H1 (cell line): Measurements from ENCODE around the gene TIAM2. TPM values are rescaled to one million over a fixed set of nuclear protein-coding genes. Genes with fewer than 3 reads are reported as not detected.

Experiments
- CTCF ChIA-PET: fragments of 300-600 bp; sonication (Branson Sonifier 250); formaldehyde crosslinking; loops from one replicate; lab custom pipeline; 2021; ENCODE audit not compliant: partially characterized antibody; lab: Charles Lee
- POLR2A ChIA-PET: fragments of 300-600 bp; sonication (Branson Sonifier 250); formaldehyde crosslinking; loops from one replicate; lab custom pipeline; 2021; ENCODE audit warnings: inconsistent platforms; ENCODE audit not compliant: partially characterized antibody; lab: Charles Lee
- DNase-seq, 2 experiments: peaks; one replicate each; pipeline versions ENCODE4 v3.0.0 to v3.0.0-alpha.2; 2010 to 2022; ENCODE audit warnings: low spot score in 2 of 2, low read depth in 1 of 2, mixed read lengths in 1 of 2
- FAIRE-seq: peaks from 2 replicates; lab custom pipeline; 2011; peaks lifted over from hg19 to GRCh38; lab: Jason Lieb, UNC
- H2AFZ ChIP-seq: 2 replicates; pipeline ENCODE4 v1.8.1; 2012; ENCODE audit warnings: low read length, inconsistent platforms
- H2AK5ac ChIP-seq: 2 replicates; pipeline ENCODE4 v1.6.1; 2013; ENCODE audit warnings: low read depth, low read length
- H2BK120ac ChIP-seq: replicated peaks from 2 replicates; pipeline ENCODE3; 2013; ENCODE audit warnings: low read depth, low read length, inconsistent platforms
- H2BK12ac ChIP-seq: 2 replicates; pipeline ENCODE4 v1.6.1; 2013; ENCODE audit warnings: low read depth, low read length
- H2BK15ac ChIP-seq: 2 replicates; pipeline ENCODE4 v1.6.1; 2013; ENCODE audit warnings: low read length
- H2BK20ac ChIP-seq: 2 replicates; pipeline ENCODE4 v1.6.1; 2013; ENCODE audit warnings: low read length
- H2BK5ac ChIP-seq: 2 replicates; pipeline ENCODE4 v1.6.1; 2013; ENCODE audit warnings: low read depth, low read length
- H3K14ac ChIP-seq: 2 replicates; pipeline ENCODE4 v1.6.1; 2013; ENCODE audit warnings: inconsistent platforms; ENCODE audit not compliant: insufficient read length
- H3K18ac ChIP-seq: 2 replicates; pipeline ENCODE4 v1.6.1; 2013; ENCODE audit warnings: low read length; ENCODE audit errors: extremely low read depth
- H3K23ac ChIP-seq: 2 replicates; pipeline ENCODE4 v1.6.1; 2013; ENCODE audit warnings: inconsistent platforms; ENCODE audit not compliant: insufficient read length
- H3K23me2 ChIP-seq: 2 replicates; pipeline ENCODE4 v1.6.1; 2013; ENCODE audit warnings: low read depth, low read length
- H3K27ac ChIP-seq: 2 replicates; pipeline ENCODE4 v1.6.1; 2011; ENCODE audit warnings: low read depth, low read length, inconsistent platforms
- H3K27me3 ChIP-seq, 4 experiments: replicated peaks in 1 of 4; 1 replicate in 1 of 4; 2 replicates in 3 of 4; pipeline versions ENCODE4 v1.6.1 to v1.8.1; 2011 to 2013; ENCODE audit warnings: low read length in 3 of 4, mild to moderate bottlenecking in 3 of 4, inconsistent platforms in 2 of 4, mixed read lengths in 2 of 4, moderate library complexity in 1 of 4; ENCODE audit not compliant: control insufficient read depth in 3 of 4, insufficient read depth in 3 of 4; ENCODE audit errors: extremely low read depth in 1 of 4
- H3K36me3 ChIP-seq, 4 experiments: 2 replicates each; pipeline versions ENCODE4 v1.6.1 to v1.8.1; 2011 to 2013; ENCODE audit warnings: mild to moderate bottlenecking in 4 of 4, low read length in 3 of 4, moderate library complexity in 2 of 4, control low read depth in 1 of 4, inconsistent platforms in 1 of 4; ENCODE audit not compliant: insufficient read depth in 4 of 4, control insufficient read depth in 2 of 4
- H3K4ac ChIP-seq: replicated peaks from 2 replicates; pipeline ENCODE3; 2013; ENCODE audit warnings: low read length, low read depth, mixed read lengths, inconsistent platforms; ENCODE audit not compliant: insufficient read length
- H3K4me1 ChIP-seq, 4 experiments: replicated peaks in 1 of 4; 1 replicate in 1 of 4; 2 replicates in 3 of 4; pipeline versions ENCODE4 v1.6.1 to v1.8.1; 2011 to 2013; ENCODE audit warnings: low read length in 3 of 4, inconsistent platforms in 2 of 4, mixed read lengths in 1 of 4; ENCODE audit not compliant: insufficient read depth in 4 of 4, control insufficient read depth in 3 of 4
- H3K4me2 ChIP-seq, 2 experiments: 2 replicates each; pipeline versions ENCODE4 v1.6.1 to v1.8.1; 2011 to 2013; ENCODE audit warnings: low read depth in 2 of 2, low read length in 2 of 2, control low read depth in 1 of 2, inconsistent platforms in 1 of 2, mild to moderate bottlenecking in 1 of 2; ENCODE audit not compliant: insufficient read depth in 1 of 2
- H3K4me3 ChIP-seq, 4 experiments: fragments of 200-600, 300-600 bp in 1 of 4; sonication (generic), shearing (Covaris generic), sonication (Bioruptor Twin) in 1 of 4; 2 replicates each; pipeline versions ENCODE4 v1.5.1 to v1.8.1; 2011 to 2016; ENCODE audit warnings: low read length in 4 of 4, low read depth in 3 of 4, control low read depth in 2 of 4, inconsistent platforms in 2 of 4, mild to moderate bottlenecking in 2 of 4, mixed read lengths in 1 of 4, moderate library complexity in 1 of 4; ENCODE audit not compliant: insufficient read depth in 2 of 4; ENCODE audit errors: extremely low read depth in 1 of 4
- H3K56ac ChIP-seq: replicated peaks from 2 replicates; pipeline ENCODE3; 2013; ENCODE audit warnings: low read depth, mild to moderate bottlenecking, mixed read lengths, low read length, inconsistent platforms; ENCODE audit not compliant: insufficient read length
- H3K79me1 ChIP-seq: 2 replicates; pipeline ENCODE4 v1.6.1; 2013; ENCODE audit warnings: low read depth, low read length, control low read depth
- H3K79me2 ChIP-seq, 2 experiments: 2 replicates each; pipeline versions ENCODE4 v1.6.1 to v1.8.1; 2012 to 2013; ENCODE audit warnings: low read length in 2 of 2, mild to moderate bottlenecking in 2 of 2, inconsistent platforms in 1 of 2; ENCODE audit not compliant: insufficient read depth in 2 of 2, control insufficient read depth in 1 of 2
- H3K9ac ChIP-seq, 4 experiments: replicated peaks in 1 of 4; 1 replicate in 1 of 4; 2 replicates in 3 of 4; pipeline versions ENCODE4 v1.6.1 to v1.8.1; 2011 to 2013; ENCODE audit warnings: low read depth in 3 of 4, low read length in 3 of 4, control low read depth in 2 of 4, mild to moderate bottlenecking in 2 of 4, moderate library complexity in 2 of 4, inconsistent platforms in 1 of 4; ENCODE audit errors: extremely low read depth in 1 of 4
- H3K9me3 ChIP-seq, 2 experiments: 2 replicates each; pipeline versions ENCODE4 v1.6.1 to v1.8.1; 2012 to 2013; ENCODE audit warnings: mild to moderate bottlenecking in 2 of 2, moderate library complexity in 2 of 2, control low read depth in 1 of 2, inconsistent platforms in 1 of 2, low read depth in 1 of 2, low read length in 1 of 2, mixed read lengths in 1 of 2; ENCODE audit not compliant: insufficient read depth in 2 of 2
- H4K20me1 ChIP-seq, 2 experiments: replicated peaks in 1 of 2; 2 replicates each; pipeline versions ENCODE3 to v1.8.1; 2011 to 2013; ENCODE audit warnings: inconsistent platforms in 2 of 2, low read length in 2 of 2, mild to moderate bottlenecking in 1 of 2; ENCODE audit not compliant: insufficient read depth in 2 of 2, control insufficient read depth in 1 of 2
- H4K5ac ChIP-seq: 2 replicates; pipeline ENCODE4 v1.6.1; 2013; ENCODE audit warnings: low read length, low read depth, mixed read lengths, inconsistent platforms; ENCODE audit not compliant: insufficient read length
- H4K8ac ChIP-seq: 2 replicates; pipeline ENCODE4 v1.8.0; 2013; ENCODE audit warnings: mild to moderate bottlenecking, moderate library complexity, low read length, inconsistent platforms; ENCODE audit not compliant: insufficient read depth; ENCODE audit errors: extremely low read depth
- H4K91ac ChIP-seq: replicated peaks from 2 replicates; pipeline ENCODE3; 2013; ENCODE audit warnings: low read length, mixed read lengths, inconsistent platforms; ENCODE audit not compliant: insufficient read length
- BRCA1 ChIP-seq: IDR thresholded peaks from 2 replicates; pipeline ENCODE4 v1.6.1; 2012; ENCODE audit warnings: low read depth, low read length, improper control_type of control experiment
- CTCF ChIP-seq, 3 experiments: IDR thresholded peaks; 1 replicate in 2 of 3; 2 replicates in 1 of 3; pipeline versions ENCODE4 v1.5.1 to v1.6.1; 2011; ENCODE audit warnings: low read length in 3 of 3, mild to moderate bottlenecking in 3 of 3, inconsistent platforms in 2 of 3, low read depth in 1 of 3, moderate library complexity in 1 of 3; ENCODE audit not compliant: insufficient read depth in 1 of 3; ENCODE audit errors: control extremely low read depth in 1 of 3
- JUND ChIP-seq: IDR thresholded peaks from 2 replicates; pipeline ENCODE4 v1.6.1; 2011; ENCODE audit warnings: mild to moderate bottlenecking, improper control_type of control experiment, low read length
- RFX5 ChIP-seq: IDR thresholded peaks from 2 replicates; pipeline ENCODE4 v1.6.1; 2011; ENCODE audit warnings: low read depth, low read length, improper control_type of control experiment, borderline replicate concordance
- RXRA ChIP-seq: IDR thresholded peaks from 2 replicates; pipeline ENCODE4 v1.6.1; 2011; ENCODE audit warnings: low read depth, mild to moderate bottlenecking, low read length, moderate library complexity; ENCODE audit not compliant: insufficient read depth
- SP2 ChIP-seq: IDR thresholded peaks from 2 replicates; pipeline ENCODE4 v1.6.1; 2012; ENCODE audit warnings: mild to moderate bottlenecking, low read length, inconsistent platforms
- ZNF274 ChIP-seq: IDR thresholded peaks from 2 replicates; pipeline ENCODE4 v1.7.0; 2012; ENCODE audit warnings: low read length, borderline replicate concordance; ENCODE audit errors: extremely low read depth
- WGBS, 2 experiments: shearing (Covaris generic) in 1 of 2; methylation state at CpG; one replicate each; pipeline versions ENCODE4 v1.1.6 to v1.1.7; 2013 to 2015; ENCODE audit warnings: low lambda C conversion rate in 2 of 2, mixed read lengths in 2 of 2, inconsistent platforms in 1 of 2, low coverage in 1 of 2, missing lambda C conversion rate in 1 of 2; ENCODE audit not compliant: insufficient replicate concordance in 2 of 2, insufficient coverage in 1 of 2, insufficient read length in 1 of 2; ENCODE audit errors: extremely low coverage in 1 of 2, missing lambda C conversion rate in 1 of 2; 5-methylcytosine and 5-hydroxymethylcytosine counted together
- polyA plus RNA-seq, 7 experiments: library from polyadenylated mRNA; depleted of rRNA in 3 of 7; stranded (reverse) in 5 of 7; unstranded in 2 of 7; fragments of >200 nt in 5 of 7; fragments of 200-250 nt in 2 of 7; gene quantifications; 1 replicate in 5 of 7; 2 replicates in 1 of 7; 4 replicates in 1 of 7; pipeline versions ENCODE4 v1.2.1 to v1.2.3, GENCODE V29; 2011 to 2013; ENCODE audit warnings: missing spikeins in 2 of 7, mixed read lengths in 2 of 7
- total RNA-seq: library from RNA; stranded (reverse); fragmentation: NEBNext Ultra II Directional; extraction: Animal tissue kit (Norgen Biotek cat#: 25700); gene quantifications from 2 replicates; pipeline ENCODE4 v1.2.1, GENCODE V29; 2021

Gene TIAM2
- total and polyA plus RNA-seq, 2 of the 8 experiments (the other 6 are each of a cell fraction or from before 2014, with no cell fraction given), result 7.4 to 23.9 TPM

- no peak for DNase-seq
- Histone ChIP-seq H2BK120ac (no peak overlapping the region), H3K14ac (no peak overlapping the region), H3K9me3 (no peaks in the 10 kb centered on the region), H3K4me1 (peaks cover 2 to 8% (median 3%) of the 10 kb centered on the region in 4 experiments; a peak in 3 of 7 replicates), H3K27me3 (no peaks in the 10 kb centered on the region), H3K4me3 (no peak overlapping the region), H3K9ac (no peak overlapping the region), H3K4me2 (no peak overlapping the region), H3K18ac (no peak overlapping the region), H2AK5ac (no peak overlapping the region), H3K23me2 (no peaks in the 10 kb centered on the region), H4K91ac (no peak overlapping the region), H2BK15ac (no peak overlapping the region), H2AFZ (no peak overlapping the region), H4K5ac (no peak overlapping the region), H3K23ac (no peak overlapping the region), H3K56ac (no peak overlapping the region), H3K4ac (no peak overlapping the region), H3K27ac (no peak overlapping the region), H4K8ac (no peak overlapping the region), H3K79me1 (no peaks in the 10 kb centered on the region; the same call in 1 of the 2 replicates), H2BK20ac (no peak overlapping the region), H3K79me2 (peaks cover 3 to 4% of the 10 kb centered on the region in 2 experiments; a peak in 1 of 4 replicates), H3K36me3 (peaks cover 12 to 64% (median 42%) of the 10 kb centered on the region in 4 experiments), H2BK12ac (no peak overlapping the region), H2BK5ac (no peak overlapping the region), H4K20me1 (peaks cover 2 to 3% of the 10 kb centered on the region in 2 experiments)
- no peak for FAIRE-seq
- no peak for TF ChIP-seq BRCA1
- TF ChIP-seq JUND, result no peak
- no peak for TF ChIP-seq RFX5
- TF ChIP-seq ZNF274, result no peak
- no peak for TF ChIP-seq CTCF (IDR thresholded peaks at IDR 0.05; ENCODE audit: control extremely low read depth in 1 of 3, insufficient read depth in 1 of 3, low read depth in 1 of 3, low read length in 3 of 3)
- no peak for TF ChIP-seq SP2
- TF ChIP-seq RXRA, result no peak
- ChIA-PET CTCF (interaction anchor here (1.1 to 6.4 kb wide), 7 partner anchors 8 to 330 kb away, joined by 3 to 72 read pairs (median 4); no protein-coding TSS in a partner anchor), POLR2A (interaction anchor here (0.6 to 1.8 kb wide), 2 partner anchors 9 to 334 kb away, joined by 3 to 5 read pairs; no protein-coding TSS in a partner anchor)
- 97% methylated on average over 3 of the region's 3 CpGs; no CpG with 5 or more reads in 1 of the 2 experiments for WGBS, 2 experiments
Observed at GRCh38 chr6:155259204-155259603, 264.1 kb downstream of the TIAM2 start.
